GM18520 (cell line): ENCODE results near the gene CAB39L.

Experiments used
- ATAC-seq: cut with Tn5 transposase; IDR thresholded peaks from one replicate; pipeline ENCODE4 v1.9.1; 2021; ENCODE audit not compliant: unreplicated experiment

CAB39L gene

GRCh38 chr13:49443704-49444523 is at the start of gene CAB39L, which contains the start of gene SETDB2:
Gene CAB39L (minus strand): TSS chr13:49444064. CDS start chr13:49382910, 61,154 bp downstream.
Gene SETDB2 (plus strand): TSS chr13:49444274. CDS start chr13:49451894, 7,620 bp downstream.
- peak; percentile 93 for ATAC-seq

- ATAC-seq, result no peak
These were observed 44.7 kb upstream of the CAB39L start for GRCh38 chr13:49488563-49488962.

GRCh38 chr13:49481788-49482187 is 37.9 kb upstream of the CAB39L start:
- no peak for ATAC-seq

GRCh38 chr13:49476529-49476928 is 32.7 kb upstream of the CAB39L start:
- ATAC-seq, result no peak

GRCh38 chr13:49472186-49472585 is 28.3 kb upstream of the CAB39L start:
- no peak for ATAC-seq

- ATAC-seq, result no peak
These were observed 22.5 kb upstream of the CAB39L start for GRCh38 chr13:49466292-49466838.

- ATAC-seq, result no peak
These were observed 20.9 kb upstream of the CAB39L start for GRCh38 chr13:49464621-49465325.

GRCh38 chr13:49464085-49464484 is 20.2 kb upstream of the CAB39L start:
- ATAC-seq, result no peak

- no peak for ATAC-seq
These were observed 15.7 kb upstream of the CAB39L start for GRCh38 chr13:49459580-49459979.

GRCh38 chr13:49457221-49457620 is 13.4 kb upstream of the CAB39L start:
- ATAC-seq, result no peak

GRCh38 chr13:49456156-49456555 is 12.3 kb upstream of the CAB39L start:
- no peak for ATAC-seq

GRCh38 chr13:49455007-49455398 is 11.1 kb upstream of the CAB39L start:
- ATAC-seq, result peak; percentile 14

- ATAC-seq, result peak; percentile 88
These were observed 10.6 kb upstream of the CAB39L start for GRCh38 chr13:49454388-49455006.

GRCh38 chr13:49453465-49453864 is 9.6 kb upstream of the CAB39L start:
- no peak for ATAC-seq

- no peak for ATAC-seq
These were observed 9.0 kb upstream of the CAB39L start for GRCh38 chr13:49452725-49453457.

GRCh38 chr13:49450105-49450819 is 6.4 kb upstream of the CAB39L start:
- ATAC-seq, result no peak

GRCh38 chr13:49448753-49449152 is 4.9 kb upstream of the CAB39L start:
- ATAC-seq, result no peak

GRCh38 chr13:49446473-49446872 is 2.6 kb upstream of the CAB39L start:
- ATAC-seq, result no peak

- ATAC-seq, result no peak
These were observed 896 bp upstream of the CAB39L start for GRCh38 chr13:49444524-49445395.
